ENCODE measurements around the gene SLC5A10. TPM values are rescaled to one million over a fixed set of nuclear protein-coding genes. Genes with fewer than 3 reads are reported as not detected.
A peak's percentile ranks its signal among the peaks of the same experiment; 100 is the strongest.

Gene SLC5A10
- total and polyA plus RNA-seq, 10 donors, result 0.17 to 2.1 (median 1.5) TPM; not detected in 5

GRCh38 chr17:18999911-19000310 lies 47.9 kb downstream of the SLC5A10 start:
- intact Hi-C loops (cut with DNase I; ENCODE audit: low total_unique reads), result no loop called here
- Histone ChIP-seq H3K27ac (no peak overlapping the region), H3K4me3 (no peak overlapping the region), H3K36me3 (peaks cover 0 to 14% (median 0%) of the 10 kb centered on the region in 6 donors), H3K9me3 (peaks cover 0 to 17% (median 10%) of the 10 kb centered on the region in 8 donors), H3K4me1 (peaks cover 6 to 45% (median 29%) of the 10 kb centered on the region in 6 donors), H3K27me3 (replicated peaks in 1 of 7) (peaks cover 0 to 15% (median 0%) of the 10 kb centered on the region in 7 donors)
- TF ChIP-seq POLR2AphosphoS5 (IDR thresholded peaks at IDR 0.05) (no peak), CTCF (IDR thresholded peaks at IDR 0.05 in 8 of 11, conservative IDR thresholded peaks at IDR 0.05 in 3 of 11) (no peak), POLR2A (IDR thresholded peaks at IDR 0.05) (no peak)
- no peak for DNase-seq
- WGBS, 5 donors, result 89 to 96% (median 95%) methylated on average over 5 to 6 of the region's 6 CpGs

- DNase-seq, result no peak
- peaks cover 9 to 52% (median 31%) of the 10 kb centered on the region in 6 donors for H3K4me1 ChIP-seq
- whole genome bisulfite sequencing, 5 donors, result 86 to 94% (median 92%) methylated on average over 17 of the region's 17 CpGs
- intact Hi-C loops (cut with DNase I; ENCODE audit: low total_unique reads), result no loop called here
- H3K36me3 ChIP-seq, result peaks cover 0 to 14% (median 0%) of the 10 kb centered on the region in 6 donors
- no peak overlapping the region for H3K27ac ChIP-seq
- TF ChIP-seq POLR2AphosphoS5 (IDR thresholded peaks at IDR 0.05), result no peak
- H3K27me3 ChIP-seq (replicated peaks in 1 of 7), result peaks cover 0 to 15% (median 0%) of the 10 kb centered on the region in 7 donors
- H3K9me3 ChIP-seq, result peaks cover 0 to 9% (median 4%) of the 10 kb centered on the region in 8 donors
- no peak overlapping the region for H3K4me3 ChIP-seq
These were observed 48.8 kb downstream of the SLC5A10 start for GRCh38 chr17:19000531-19001325.

GRCh38 chr17:19001907-19002590 lies 50.1 kb downstream of the SLC5A10 start:
- H3K9me3 ChIP-seq, result no peaks in the 10 kb centered on the region
- no peak overlapping the region for H3K27ac ChIP-seq
- 51 to 65% (median 58%) methylated on average over 6 to 7 of the region's 7 CpGs for WGBS, 5 donors
- DNase-seq, result no peak
- H3K36me3 ChIP-seq, result peaks cover 0 to 6% (median 0%) of the 10 kb centered on the region in 6 donors
- H3K27me3 ChIP-seq (replicated peaks in 1 of 7), result peaks cover 0 to 15% (median 0%) of the 10 kb centered on the region in 7 donors
- TF ChIP-seq CTCF (IDR thresholded peaks at IDR 0.05 in 8 of 11, conservative IDR thresholded peaks at IDR 0.05 in 3 of 11), result no peak
- H3K4me3 ChIP-seq, result no peak overlapping the region
- H3K4me1 ChIP-seq, result peaks cover 9 to 52% (median 31%) of the 10 kb centered on the region in 6 donors
- intact Hi-C loops (cut with DNase I; ENCODE audit: low total_unique reads), result no loop called here

GRCh38 chr17:19002805-19003542 lies 51.0 kb downstream of the SLC5A10 start:
- no peak for TF ChIP-seq POLR2AphosphoS5 (IDR thresholded peaks at IDR 0.05)
- TF ChIP-seq CTCF (IDR thresholded peaks at IDR 0.05 in 8 of 11, conservative IDR thresholded peaks at IDR 0.05 in 3 of 11), result no peak
- TF ChIP-seq POLR2A (IDR thresholded peaks at IDR 0.05), result no peak
- H3K27me3 ChIP-seq (replicated peaks in 1 of 7), result peaks cover 0 to 15% (median 0%) of the 10 kb centered on the region in 7 donors
- H3K9me3 ChIP-seq, result no peaks in the 10 kb centered on the region
- peaks cover 9 to 52% (median 31%) of the 10 kb centered on the region in 6 donors for H3K4me1 ChIP-seq
- 78 to 83% (median 82%) methylated on average over 9 to 11 of the region's 11 CpGs for WGBS, 5 donors
- H3K4me3 ChIP-seq, result peak overlapping the region in 4 of 8 donors; percentile 56 to 83 (median 65)
- H3K36me3 ChIP-seq, result no peaks in the 10 kb centered on the region
- DNase-seq, result no peak
- intact Hi-C loops (cut with DNase I; ENCODE audit: low total_unique reads), result no loop called here
- H3K27ac ChIP-seq, result no peak overlapping the region
